Psoas muscle (tissue), 8 donors: Measurements from ENCODE around the gene WEE2. TPM values are rescaled to one million over a fixed set of nuclear protein-coding genes. Genes with fewer than 3 reads are reported as not detected.

ENCODE experiments used
- ATAC-seq, 4 donors: fragments of 200-7000 bp; cut with Tn5 transposase; one replicate each; pipeline ENCODE4 v1.9.1; 2020; ENCODE audit warnings: moderate library complexity in 3 of 4, mild to moderate bottlenecking in 2 of 4
- DNase-seq, 2 donors: peaks; one replicate each; pipeline ENCODE4 v3.0.0-alpha.2; 2020
- H3K27ac ChIP-seq: fragments of 200-600 bp; one replicate; pipeline ENCODE4 v1.8.0; 2022
- H3K27me3 ChIP-seq, 3 donors: fragments of 200-600 bp in 1 of 3; one replicate each; pipeline versions ENCODE4 v1.6.1 to v1.8.0; 2013 to 2022; ENCODE audit warnings: low read length in 2 of 3, mild to moderate bottlenecking in 2 of 3, moderate library complexity in 1 of 3; ENCODE audit not compliant: insufficient read depth in 3 of 3
- H3K36me3 ChIP-seq, 2 donors: fragments of 200-600 bp in 1 of 2; one replicate each; pipeline versions ENCODE4 v1.6.1 to v1.8.0; 2013 to 2022; ENCODE audit warnings: low read depth in 1 of 2, mild to moderate bottlenecking in 1 of 2, moderate library complexity in 1 of 2; ENCODE audit not compliant: insufficient read depth in 1 of 2
- H3K4me1 ChIP-seq: fragments of 200-600 bp; one replicate; pipeline ENCODE4 v1.8.0; 2022
- H3K4me3 ChIP-seq: fragments of 200-600 bp; one replicate; pipeline ENCODE4 v1.8.0; 2022; ENCODE audit warnings: mild to moderate bottlenecking
- H3K9me3 ChIP-seq: fragments of 200-600 bp; one replicate; pipeline ENCODE4 v1.8.0; 2022
- WGBS, 3 donors: extraction: QIAGEN DNeasy Blood & Tissue Kit; methylation state at CpG; one replicate each; pipeline versions ENCODE4 v1.1.6 to v1.1.7; 2013; 5-methylcytosine and 5-hydroxymethylcytosine counted together
- intact Hi-C, 2 donors: fragments of 100-400 bp; cut with DNase I; formaldehyde crosslinking; loops; one replicate each; pipeline versions ENCODE4 v1.11.0 to v1.14.2; 2022
- polyA plus RNA-seq, 3 donors: library from polyadenylated mRNA; stranded (reverse); fragments of 200-250 nt; gene quantifications; one replicate each; pipeline ENCODE4 v1.2.3, GENCODE V29; 2013
- total RNA-seq, 4 donors: library from RNA; stranded (reverse); fragmentation: NEBNext Ultra II Directional in 2 of 4; extraction: Animal tissue kit (Norgen Biotek cat#: 25700) in 2 of 4; gene quantifications; one replicate each; pipeline versions ENCODE4 v1.2.1 to v1.2.4, GENCODE V29; 2021 to 2023
- TF ChIP-seq, protein P1 (sequence below): fragments of 200-600 bp; IDR thresholded peaks from one replicate; pipeline ENCODE4 v1.8.0; 2022; ENCODE audit warnings: antibody characterized with exemption
- donor health status: healthy with polysubstance abuse.
- donor health status: DM: no; HTN: no; CAD: no; lungs with moderate emphysema.
- donor health status: Bipolar disorder and iron deficiency.
- donor health status: healthy.
- donor health status: DM: yes; HTN: yes; CAD: no.
- donor health status: DM: no; HTN: no; CAD: no.
- donor health status: DM: no; HTN: no; CAD: no.
- donor health status: DM: yes; HTN: yes; CAD: no.

WEE2 gene
- total and polyA plus RNA-seq, 7 donors = not detected

GRCh38 chr7:141701489-141702046, 6.6 kb upstream of the WEE2 start:
- intact Hi-C loops = no loop called here
- WGBS, 3 donors = 0 to 1% (median 0%) methylated on average over 25 to 59 of the region's 59 CpGs
- H3K9me3 ChIP-seq = no peaks in the 10 kb centered on the region
- H3K27me3 ChIP-seq = no peaks in the 10 kb centered on the region
- TF ChIP-seq, protein P1, sequence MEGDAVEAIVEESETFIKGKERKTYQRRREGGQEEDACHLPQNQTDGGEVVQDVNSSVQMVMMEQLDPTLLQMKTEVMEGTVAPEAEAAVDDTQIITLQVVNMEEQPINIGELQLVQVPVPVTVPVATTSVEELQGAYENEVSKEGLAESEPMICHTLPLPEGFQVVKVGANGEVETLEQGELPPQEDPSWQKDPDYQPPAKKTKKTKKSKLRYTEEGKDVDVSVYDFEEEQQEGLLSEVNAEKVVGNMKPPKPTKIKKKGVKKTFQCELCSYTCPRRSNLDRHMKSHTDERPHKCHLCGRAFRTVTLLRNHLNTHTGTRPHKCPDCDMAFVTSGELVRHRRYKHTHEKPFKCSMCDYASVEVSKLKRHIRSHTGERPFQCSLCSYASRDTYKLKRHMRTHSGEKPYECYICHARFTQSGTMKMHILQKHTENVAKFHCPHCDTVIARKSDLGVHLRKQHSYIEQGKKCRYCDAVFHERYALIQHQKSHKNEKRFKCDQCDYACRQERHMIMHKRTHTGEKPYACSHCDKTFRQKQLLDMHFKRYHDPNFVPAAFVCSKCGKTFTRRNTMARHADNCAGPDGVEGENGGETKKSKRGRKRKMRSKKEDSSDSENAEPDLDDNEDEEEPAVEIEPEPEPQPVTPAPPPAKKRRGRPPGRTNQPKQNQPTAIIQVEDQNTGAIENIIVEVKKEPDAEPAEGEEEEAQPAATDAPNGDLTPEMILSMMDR = no peak
- H3K4me3 ChIP-seq = peak overlapping the region; percentile 87
- DNase-seq (peak; percentile 28 to 65), ATAC-seq (peak; percentile 65 to 75 (median 70))
- H3K4me1 ChIP-seq = peaks cover 11% of the 10 kb centered on the region
- H3K27ac ChIP-seq = peak overlapping the region; percentile 73
- H3K36me3 ChIP-seq = no peaks in the 10 kb centered on the region

DNA sequence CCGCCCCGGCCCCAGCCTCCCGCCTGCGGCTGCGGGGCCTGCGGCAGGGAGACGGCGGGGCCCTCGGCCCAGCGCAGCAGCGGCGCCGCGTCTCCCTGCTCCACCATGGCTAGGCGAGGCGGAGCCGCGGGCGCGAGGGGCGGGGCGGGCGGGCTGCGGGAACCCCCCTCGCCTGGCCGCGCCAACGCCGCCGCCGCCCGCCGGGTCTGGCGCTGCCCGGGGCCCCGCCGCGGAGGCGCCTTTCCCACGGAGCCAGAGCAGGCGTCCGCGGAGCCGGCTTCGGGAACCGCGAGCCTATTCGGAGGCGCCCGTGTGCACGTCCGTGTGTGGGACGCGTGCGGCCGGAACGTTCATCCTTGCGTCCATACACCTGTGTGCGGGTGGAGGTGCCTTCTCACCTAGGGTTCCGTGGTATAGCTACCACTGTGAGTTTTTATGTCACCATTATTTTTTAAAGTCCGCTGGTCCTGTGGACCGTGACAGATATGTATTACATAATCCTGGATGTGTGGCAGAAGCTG, 6.0 kb upstream of the WEE2 start, which contains the start of gene DENND11:
Gene DENND11, minus strand, starts transcription at position 120 of the 521 bp plus-strand sequence. Its CDS starts 13 bp downstream, at position 107.
- H3K27me3 ChIP-seq = no peaks in the 10 kb centered on the region
- 1% methylated on average over 39 to 62 of the region's 62 CpGs for WGBS, 3 donors
- peak; percentile 56 to 70 for DNase-seq
- peak within 1 kb of the TSS; percentile 73 for H3K27ac ChIP-seq
- TF ChIP-seq, protein P1 = no peak
- intact Hi-C loops = no loop called here
- peak; percentile 70 to 87 (median 74) for ATAC-seq
- H3K9me3 ChIP-seq = no peaks in the 10 kb centered on the region
- H3K4me3 ChIP-seq = peak within 1 kb of the TSS; percentile 87
- H3K36me3 ChIP-seq = no peaks in the 10 kb centered on the region
- H3K4me1 ChIP-seq = peaks cover 11% of the 10 kb centered on the region

GRCh38 chr7:141702892-141703291, 5.3 kb upstream of the WEE2 start:
- no peak overlapping the region for H3K27ac ChIP-seq

DNA sequence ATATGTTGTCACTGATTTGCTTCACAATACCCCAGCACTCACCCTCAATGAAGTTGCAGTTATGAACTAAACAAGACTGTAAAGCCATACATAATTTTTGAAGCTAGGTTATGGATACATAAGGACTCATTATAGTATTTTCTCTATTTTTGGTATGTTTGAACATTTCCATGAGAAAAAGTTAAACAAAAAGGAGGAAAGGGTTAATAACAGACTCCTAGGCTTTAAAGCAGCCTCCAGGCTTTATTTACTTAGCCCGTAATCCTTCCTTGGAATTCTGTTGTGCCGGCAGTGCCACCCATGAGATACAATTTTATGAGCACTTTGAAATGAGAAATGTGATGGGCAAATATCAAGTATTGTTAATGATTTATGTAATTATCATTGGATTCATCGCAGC, 4.0 kb upstream of the WEE2 start:
- Histone ChIP-seq H3K4me1 (peaks cover 11% of the 10 kb centered on the region), H3K27ac (no peak overlapping the region), H3K27me3 (no peaks in the 10 kb centered on the region), H3K9me3 (no peaks in the 10 kb centered on the region), H3K4me3 (no peak overlapping the region), H3K36me3 (no peaks in the 10 kb centered on the region)
- TF ChIP-seq, protein P1 = no peak
- DNase-seq = no peak
- intact Hi-C loops = no loop called here
- WGBS, 3 donors = 79 to 85% (median 82%) methylated on average over 3 of the region's 3 CpGs
- no peak for ATAC-seq

More at GRCh38 chr7:141702892-141703291, 5.3 kb upstream of the WEE2 start:
- TF ChIP-seq, protein P1 = no peak
- no peak for ATAC-seq
- Histone ChIP-seq H3K9me3 (no peaks in the 10 kb centered on the region), H3K4me3 (peak overlapping the region; percentile 84), H3K27me3 (no peaks in the 10 kb centered on the region), H3K4me1 (peaks cover 11% of the 10 kb centered on the region), H3K36me3 (no peaks in the 10 kb centered on the region)
- intact Hi-C loops = no loop called here
- 52 to 84% (median 52%) methylated on average over 4 of the region's 4 CpGs for WGBS, 3 donors
- DNase-seq = no peak
